Measurements from ENCODE around the gene CCNG1.
"Not testable (repeated sequence)": the region's sequence is repeated elsewhere in the genome, so short reads cannot be mapped to it uniquely, and the experiment has no call there.

CCNG1 gene

GRCh38 chr5:163445345-163445744 lies 8.0 kb downstream of the CCNG1 start:
- DNase-seq: no peak

- no peak for DNase-seq
These were observed 9.8 kb downstream of the CCNG1 start for GRCh38 chr5:163447191-163447590.

GRCh38 chr5:163447875-163448274 lies 10.5 kb downstream of the CCNG1 start:
- DNase-seq: no peak

GRCh38 chr5:163448491-163448890 lies 11.1 kb downstream of the CCNG1 start:
- no peak for DNase-seq

GRCh38 chr5:163451489-163451888 lies 14.1 kb downstream of the CCNG1 start:
- DNase-seq: no peak

GRCh38 chr5:163453705-163454104 lies 16.3 kb downstream of the CCNG1 start:
- DNase-seq: no peak

GRCh38 chr5:163455406-163455805 lies 18.0 kb downstream of the CCNG1 start:
- not testable (repeated sequence) for DNase-seq

GRCh38 chr5:163456029-163456589 lies 18.7 kb downstream of the CCNG1 start:
- no peak for DNase-seq

- no peak for DNase-seq
These were observed 19.4 kb downstream of the CCNG1 start for GRCh38 chr5:163456840-163457239.

GRCh38 chr5:163458778-163459385 lies 21.5 kb downstream of the CCNG1 start:
- DNase-seq: no peak

GRCh38 chr5:163459462-163459818 lies 22.0 kb downstream of the CCNG1 start:
- DNase-seq: no peak

GRCh38 chr5:163459819-163460561 lies 22.6 kb downstream of the CCNG1 start, which contains the start of gene NUDCD2:
Gene NUDCD2, minus strand, starts transcription at chr5:163460102. Its CDS starts 52 bp downstream, at chr5:163460050.
- DNase-seq: peak; percentile 84

- DNase-seq: no peak
These were observed 23.3 kb downstream of the CCNG1 start, which contains the start of gene HMMR for GRCh38 chr5:163460562-163461171. Gene HMMR, plus strand, starts transcription at chr5:163460632. Its CDS starts 61 bp downstream, at chr5:163460693.

- no peak for DNase-seq
These were observed 25.7 kb downstream of the CCNG1 start for GRCh38 chr5:163463063-163463435.

- DNase-seq: no peak
These were observed 30.3 kb downstream of the CCNG1 start for GRCh38 chr5:163467682-163468081.

- no peak for DNase-seq
These were observed 36.3 kb downstream of the CCNG1 start for GRCh38 chr5:163473635-163474243.

- DNase-seq: no peak
These were observed 38.0 kb downstream of the CCNG1 start for GRCh38 chr5:163475411-163475810.

- no peak for DNase-seq
These were observed 41.0 kb downstream of the CCNG1 start for GRCh38 chr5:163478126-163478981.

- DNase-seq: no peak
These were observed 41.5 kb downstream of the CCNG1 start for GRCh38 chr5:163478982-163479271.

- no peak for DNase-seq
These were observed 51.8 kb downstream of the CCNG1 start for GRCh38 chr5:163489055-163489744.

GRCh38 chr5:163489745-163490075 lies 52.3 kb downstream of the CCNG1 start:
- no peak for DNase-seq
